ENCODE results near the gene ACTG1. TPM values are rescaled to one million over a fixed set of nuclear protein-coding genes. Genes with fewer than 3 reads are reported as not detected.
A peak's percentile ranks its signal among the peaks of the same experiment; 100 is the strongest.

The ACTG1 gene
- total and polyA plus RNA-seq, 9 of the 15 experiments (the other 6 are each of a cell fraction or from before 2014, with no cell fraction given): 224 to 1,775 (median 568) TPM

GRCh38 chr17:81494626-81495377 lies 17.8 kb downstream of the ACTG1 start (continued):
- peak; percentile 88 for TF ChIP-seq RAD51 (IDR thresholded peaks at IDR 0.05; ENCODE audit: borderline replicate concordance, low read depth)

GRCh38 chr17:81493198-81494038 lies 19.2 kb downstream of the ACTG1 start:
- H3K27me3 ChIP-seq (ENCODE audit: control insufficient read depth in 2 of 2, insufficient read depth in 2 of 2, low read length in 2 of 2): no peaks in the 10 kb centered on the region
- H3K36me3 ChIP-seq (ENCODE audit: control insufficient read depth, insufficient read depth, low read length): no peaks in the 10 kb centered on the region
- H3K9me3 ChIP-seq (replicated peaks; ENCODE audit: control insufficient read depth, insufficient read depth, low read depth, low read length): no peaks in the 10 kb centered on the region
- peaks cover 2% of the 10 kb centered on the region; the same call in 1 of the 3 replicates for H3K79me2 ChIP-seq (ENCODE audit: control insufficient read depth, insufficient read depth, low read length)
- peak; percentile 91 for ATAC-seq
- peak overlapping the region; percentile 1; the same call in 1 of the 2 replicates for H3K4me2 ChIP-seq (ENCODE audit: insufficient read depth, low read length)
- H3K27ac ChIP-seq (ENCODE audit: extremely low read depth, low read depth, low read length): no peak overlapping the region
- intact Hi-C loops (cut with micrococcal nuclease) (no loop called here), in situ Hi-C loops (cut with MboI) (no loop called here)
- no TSS peak for BruUV-seq (replicated peaks)
- H2AFZ ChIP-seq (ENCODE audit: low read depth, low read length): peak overlapping the region; percentile 76
- H3K9ac ChIP-seq (ENCODE audit: insufficient read depth in 1 of 2, low read depth in 2 of 2, low read length in 2 of 2): peak overlapping the region in 1 of 2 experiments; percentile 23; a peak in 1 of 4 replicates
- peaks cover 3 to 37% of the 10 kb centered on the region in 2 experiments; a peak in 4 of 5 replicates for H3K4me1 ChIP-seq (replicated peaks in 1 of 2; ENCODE audit: control insufficient read depth in 2 of 2, insufficient read depth in 2 of 2, low read length in 2 of 2)
- POLR2A ChIA-PET: interaction anchor here (0.6 to 4.3 kb wide), 6 partner anchors 14 to 179 kb away, joined by 3 to 46 read pairs (median 3); partner anchors contain the start of gene ACTG1
- peak; percentile 79 for FAIRE-seq
- CTCF ChIA-PET (ENCODE audit: low intra/inter-chr PET ratio): no interaction called here
- no peaks in the 10 kb centered on the region for H4K20me1 ChIP-seq (replicated peaks; ENCODE audit: control insufficient read depth, insufficient read depth, low read length)
- H3K4me3 ChIP-seq: no peak overlapping the region
- H3K9me1 ChIP-seq (ENCODE audit: control insufficient read depth, insufficient read depth, low read length): no peaks in the 10 kb centered on the region
- DNase-seq (ENCODE audit: extremely low read depth in 1 of 4, low spot score in 3 of 4): peak; percentile 82 to 94 (median 92)
- WGBS (ENCODE audit: insufficient coverage, low coverage, missing lambda C conversion rate): 34% methylated on average over 16 of the region's 16 CpGs
- TF ChIP-seq TEAD1 (CRISPR knock-in tag; IDR thresholded peaks at IDR 0.05): no peak
- TF ChIP-seq ZBED1 (IDR thresholded peaks at IDR 0.05): no peak
- no peak for TF ChIP-seq NCOR1 (IDR thresholded peaks at IDR 0.05)
- TF ChIP-seq MTA3 (IDR thresholded peaks at IDR 0.05; ENCODE audit: borderline replicate concordance): 0 out of 2 replicates have a peak, but pooled peaks have one; percentile 19
- peak; percentile 43; the same call in 1 of the 2 replicates for TF ChIP-seq ZNF24 (IDR thresholded peaks at IDR 0.05)
- TF ChIP-seq MEF2A (IDR thresholded peaks at IDR 0.05; ENCODE audit: control insufficient read depth, low read depth, low read length): no peak
- TF ChIP-seq GTF2A2 (tag; IDR thresholded peaks at IDR 0.05): no peak
- no peak for TF ChIP-seq ZNF57 (CRISPR knock-in tag; IDR thresholded peaks at IDR 0.05)
- TF ChIP-seq ZNF398 (CRISPR knock-in tag; IDR thresholded peaks at IDR 0.05): no peak
- no peak for TF ChIP-seq KHSRP (IDR thresholded peaks at IDR 0.05)
- no peak for TF ChIP-seq ZNF77 (CRISPR knock-in tag; IDR thresholded peaks at IDR 0.05)
- no peak for TF ChIP-seq KLF16 (IDR thresholded peaks at IDR 0.05)
- TF ChIP-seq TFAP4 (CRISPR knock-in tag; IDR thresholded peaks at IDR 0.05; ENCODE audit: borderline replicate concordance): peak; percentile 32; the same call in 1 of the 2 replicates
- no peak for TF ChIP-seq MLLT1 (IDR thresholded peaks at IDR 0.05)
- no peak for TF ChIP-seq CREM (IDR thresholded peaks at IDR 0.05; ENCODE audit: low read depth)
- TF ChIP-seq ZSCAN29 (IDR thresholded peaks at IDR 0.05): no peak

Measured in K562 (cell line).